WI38 (cell line): ENCODE data around the gene BEX4.
"Not testable (repeated sequence)": the region's sequence is repeated elsewhere in the genome, so short reads cannot be mapped to it uniquely, and the experiment has no call there.

Experiments
- H3K4me3 ChIP-seq: 2 replicates; pipeline ENCODE4 v1.5.1; 2011; ENCODE audit warnings: low read depth, mild to moderate bottlenecking, control low read depth, low read length
- TF ChIP-seq, protein P1 (sequence below): IDR thresholded peaks from 2 replicates; pipeline ENCODE4 v1.5.1; 2012; ENCODE audit warnings: low read depth, mild to moderate bottlenecking, control low read depth, low read length

BEX4 gene

DNA sequence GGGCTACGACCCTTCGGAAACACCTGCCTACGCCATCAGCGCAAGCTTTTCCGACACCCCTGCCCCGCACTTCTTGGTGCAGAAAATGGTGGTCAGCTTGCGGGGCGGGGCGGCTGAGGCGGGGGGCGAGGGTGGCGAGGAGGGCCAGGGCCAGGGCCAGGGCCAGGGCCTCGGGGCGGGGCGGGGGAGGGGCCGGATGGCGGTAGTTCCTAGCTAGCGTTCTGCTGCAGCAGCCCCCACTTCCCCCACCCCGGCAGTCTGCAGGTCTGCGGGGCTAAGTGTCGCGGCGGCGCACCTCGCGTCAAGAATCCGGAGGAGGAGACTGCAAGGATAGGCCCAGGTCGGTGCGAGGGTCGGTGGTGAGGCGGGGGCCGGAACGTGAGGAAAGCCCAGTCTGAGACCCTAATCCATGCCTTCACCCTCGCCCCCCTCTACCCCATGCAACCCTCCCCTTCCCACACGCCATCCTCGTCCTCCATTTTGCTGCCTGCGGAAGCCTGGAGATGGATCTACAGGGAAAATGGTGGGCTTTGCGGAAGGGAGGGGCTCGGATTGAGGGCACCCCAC is 600 bp downstream of the BEX4 start:
- TF ChIP-seq, protein P1, sequence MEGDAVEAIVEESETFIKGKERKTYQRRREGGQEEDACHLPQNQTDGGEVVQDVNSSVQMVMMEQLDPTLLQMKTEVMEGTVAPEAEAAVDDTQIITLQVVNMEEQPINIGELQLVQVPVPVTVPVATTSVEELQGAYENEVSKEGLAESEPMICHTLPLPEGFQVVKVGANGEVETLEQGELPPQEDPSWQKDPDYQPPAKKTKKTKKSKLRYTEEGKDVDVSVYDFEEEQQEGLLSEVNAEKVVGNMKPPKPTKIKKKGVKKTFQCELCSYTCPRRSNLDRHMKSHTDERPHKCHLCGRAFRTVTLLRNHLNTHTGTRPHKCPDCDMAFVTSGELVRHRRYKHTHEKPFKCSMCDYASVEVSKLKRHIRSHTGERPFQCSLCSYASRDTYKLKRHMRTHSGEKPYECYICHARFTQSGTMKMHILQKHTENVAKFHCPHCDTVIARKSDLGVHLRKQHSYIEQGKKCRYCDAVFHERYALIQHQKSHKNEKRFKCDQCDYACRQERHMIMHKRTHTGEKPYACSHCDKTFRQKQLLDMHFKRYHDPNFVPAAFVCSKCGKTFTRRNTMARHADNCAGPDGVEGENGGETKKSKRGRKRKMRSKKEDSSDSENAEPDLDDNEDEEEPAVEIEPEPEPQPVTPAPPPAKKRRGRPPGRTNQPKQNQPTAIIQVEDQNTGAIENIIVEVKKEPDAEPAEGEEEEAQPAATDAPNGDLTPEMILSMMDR: no peak
- H3K4me3 ChIP-seq: peak overlapping the region; percentile 68

DNA sequence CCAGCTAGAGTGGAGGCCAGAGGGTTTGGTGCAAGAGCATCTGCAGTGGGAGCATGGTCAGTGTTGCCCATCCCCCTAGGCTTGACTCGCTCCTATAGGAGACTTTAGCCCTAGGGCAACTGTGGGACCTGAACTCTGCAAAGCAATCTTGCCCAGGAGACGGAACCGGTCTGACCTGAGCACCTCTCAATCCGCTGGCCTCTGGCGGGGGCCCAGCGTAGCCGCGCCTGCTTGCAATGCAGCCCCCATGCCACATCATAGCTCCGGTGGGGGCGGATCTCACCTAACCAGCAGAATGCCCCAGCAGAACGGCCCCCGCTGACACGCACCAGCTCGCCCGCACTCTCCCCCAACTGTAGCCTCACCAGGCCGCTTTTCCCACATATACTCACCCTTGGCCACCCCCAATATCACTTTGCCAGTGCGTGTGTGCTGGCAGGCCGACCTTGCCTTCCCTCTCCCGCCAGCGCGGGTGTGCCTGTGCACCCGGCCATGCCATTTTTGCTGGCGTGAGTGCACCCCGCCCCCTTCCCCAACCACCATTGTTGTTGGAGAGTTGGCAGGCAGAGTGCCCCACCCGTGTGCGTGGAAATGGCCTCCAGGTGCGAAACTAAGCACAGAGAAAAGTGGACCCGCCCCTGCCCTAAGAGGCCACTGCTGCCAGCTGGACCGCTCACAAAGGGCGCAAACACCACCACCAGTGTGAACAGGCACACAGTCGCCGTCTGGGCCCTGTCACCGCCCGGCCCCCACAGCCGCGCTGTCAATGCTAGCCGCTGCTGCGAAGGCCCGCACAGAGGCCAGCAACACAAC is 5.8 kb downstream of the BEX4 start:
- no peak overlapping the region for H3K4me3 ChIP-seq
- TF ChIP-seq, protein P1: no peak

DNA sequence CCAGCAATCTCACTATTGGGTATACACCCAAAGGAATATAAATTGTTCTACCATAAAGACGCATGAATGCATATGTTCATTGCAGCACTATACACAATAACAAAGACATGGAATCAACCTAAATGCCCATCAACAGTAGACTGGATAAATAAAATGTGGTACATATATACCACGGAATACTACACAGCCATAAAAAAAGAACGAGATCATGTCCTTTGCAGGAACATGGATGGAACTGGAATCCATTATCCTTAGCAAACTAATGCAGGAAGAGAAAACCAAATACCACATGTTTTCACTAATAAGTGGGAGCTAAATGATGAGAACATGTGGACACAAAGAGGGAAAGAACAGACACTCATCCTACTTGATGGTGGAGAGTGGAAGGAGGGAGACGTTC is 11.0 kb downstream of the BEX4 start:
- H3K4me3 ChIP-seq: not testable (repeated sequence)

DNA sequence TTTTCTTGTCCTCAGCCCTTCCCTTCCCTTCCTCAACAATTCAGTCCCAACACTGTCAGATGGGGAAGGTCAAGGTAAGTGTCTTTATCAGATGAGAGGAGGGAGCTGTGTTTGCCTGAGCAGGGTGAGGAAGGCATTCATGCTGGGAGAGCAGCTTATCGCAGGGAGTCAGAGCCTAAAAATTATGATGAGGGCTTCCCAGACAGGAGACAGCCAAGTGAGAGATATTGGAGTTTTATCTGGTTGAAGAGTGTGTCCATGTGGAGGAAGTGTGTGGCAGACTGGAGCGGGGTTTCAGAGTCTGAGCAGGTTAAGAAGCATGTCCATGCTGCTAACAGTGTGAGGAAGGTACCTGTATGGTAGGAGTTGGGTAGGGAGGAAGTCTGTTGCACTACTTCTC is 18.4 kb downstream of the BEX4 start:
- TF ChIP-seq, protein P1: no peak
- no peak overlapping the region for H3K4me3 ChIP-seq

DNA sequence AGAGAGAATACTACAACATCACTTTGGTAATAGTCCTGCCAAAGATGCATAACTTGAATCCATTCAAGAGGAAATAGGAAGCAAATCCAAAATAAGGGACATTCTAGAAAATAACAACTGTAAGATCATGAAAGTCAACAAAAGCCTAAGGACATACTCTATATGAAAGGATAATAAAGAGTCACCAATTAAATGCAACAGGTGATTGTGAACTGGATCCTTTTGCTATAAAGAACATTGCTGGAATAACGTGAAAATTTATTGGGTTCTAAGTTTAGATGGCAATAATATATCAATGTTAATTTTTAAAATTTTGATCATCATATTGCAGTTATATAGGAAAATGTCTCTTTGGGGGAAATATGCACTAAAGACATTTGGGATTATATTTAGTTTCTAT is 20.0 kb downstream of the BEX4 start:
- H3K4me3 ChIP-seq: no peak overlapping the region
- TF ChIP-seq, protein P1: no peak

DNA sequence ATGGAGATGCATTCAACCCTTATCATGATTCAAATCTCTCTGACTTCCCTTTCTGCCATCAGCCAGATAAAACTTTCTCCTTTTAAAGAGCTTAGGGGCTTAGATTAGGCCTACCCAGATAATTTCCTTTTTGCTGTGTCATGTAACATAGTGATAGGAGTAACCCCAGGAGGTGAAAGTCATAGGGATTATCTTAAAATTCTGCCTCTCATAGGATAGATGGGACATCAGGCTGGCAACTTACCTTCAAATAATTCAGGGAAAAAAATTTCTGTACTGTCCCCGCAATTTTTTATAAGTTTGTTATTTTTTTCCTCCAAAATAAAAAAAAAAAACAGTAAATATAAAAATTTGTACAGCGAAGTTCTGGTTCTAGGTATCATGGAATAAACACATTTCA is 20.7 kb downstream of the BEX4 start:
- not testable (repeated sequence) for H3K4me3 ChIP-seq

DNA sequence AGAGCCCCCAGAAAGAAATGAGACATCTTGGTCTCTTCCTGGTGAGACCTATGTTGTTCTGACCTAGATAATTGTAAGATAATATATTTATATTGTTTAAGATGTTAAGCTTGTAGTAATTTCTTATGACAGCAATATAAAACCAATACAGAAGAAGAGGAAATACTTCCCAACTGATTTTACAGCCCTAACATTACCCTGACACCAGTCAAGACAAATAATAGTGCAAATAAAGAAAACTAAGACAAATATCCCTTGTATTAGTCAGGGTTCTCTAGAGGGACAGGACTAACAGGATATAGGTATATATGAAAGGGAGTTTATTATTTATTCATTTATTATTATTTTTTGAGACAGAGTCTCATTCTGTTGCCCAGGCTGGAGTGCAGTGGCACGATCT is 21.4 kb downstream of the BEX4 start:
- no peak overlapping the region for H3K4me3 ChIP-seq
- TF ChIP-seq, protein P1: no peak

DNA sequence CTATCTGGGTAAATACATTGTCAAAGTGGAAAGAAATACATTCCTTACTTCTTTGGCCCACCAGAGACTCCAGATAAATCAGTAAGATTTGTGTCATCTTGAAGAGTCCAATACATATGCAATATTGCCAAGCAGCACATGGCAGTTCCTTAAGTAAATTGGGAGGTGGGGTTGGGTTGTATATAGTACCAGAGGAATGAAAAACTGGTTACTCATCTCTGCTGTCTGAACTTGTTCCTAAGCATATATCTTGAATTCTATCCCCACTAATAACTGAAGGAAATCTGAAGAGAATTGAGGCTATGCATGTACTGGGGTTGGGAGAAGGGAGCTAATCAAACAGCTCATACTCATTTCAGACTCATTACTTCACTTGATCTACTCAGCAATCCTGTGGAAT is 25.2 kb downstream of the BEX4 start:
- TF ChIP-seq, protein P1: no peak
- no peak overlapping the region for H3K4me3 ChIP-seq
